Right ventricle myocardium inferior (tissue), 1 donor: ENCODE measurements around the gene CAP1. TPM values are rescaled to one million over a fixed set of nuclear protein-coding genes. Genes with fewer than 3 reads are reported as not detected.
"Not testable (repeated sequence)": the region's sequence is repeated elsewhere in the genome, so short reads cannot be mapped to it uniquely, and the experiment has no call there.

Source experiments
- ATAC-seq: fragments of 200-7000 bp; cut with Tn5 transposase; one replicate; pipeline ENCODE4 v1.9.1; 2020; ENCODE audit warnings: mild to moderate bottlenecking, moderate library complexity
- DNase-seq: peaks from one replicate; pipeline ENCODE4 v3.0.0; 2021; ENCODE audit errors: missing footprints
- intact Hi-C: fragments of 100-400 bp; cut with DNase I; formaldehyde crosslinking; loops from one replicate; pipeline ENCODE4 v1.11.0; 2022
- long read RNA-seq: library from polyadenylated mRNA; unstranded; transcript quantifications from one replicate; pipeline ENCODE4 v2.0.0, GENCODE V29; 2021
- total RNA-seq: library from RNA; stranded (reverse); fragmentation: NEBNext Ultra II Directional; extraction: Animal tissue kit (Norgen Biotek cat#: 25700); gene quantifications from one replicate; pipeline ENCODE4 v1.2.1, GENCODE V29; 2021
- donor health status: DM: no; HTN: yes; CAD: no; lungs with severe emphysema.

The CAP1 gene
- 88.8 TPM for total RNA-seq
- long read RNA-seq, transcript CAP1-206 (13 exons, 2,217 nt) = major isoform, 25 of 55 reads
- long read RNA-seq, transcript CAP1-203 (13 exons, 3,105 nt) = minor isoform, 11 of 55 reads
- long read RNA-seq, transcript CAP1-202 (13 exons, 1,496 nt) = minor isoform, 8 of 55 reads
- long read RNA-seq, partial matches to known transcripts = 2 of 55 reads
- long read RNA-seq, other reads (novel, unspliced or antisense) = 7 of 55 reads

DNA sequence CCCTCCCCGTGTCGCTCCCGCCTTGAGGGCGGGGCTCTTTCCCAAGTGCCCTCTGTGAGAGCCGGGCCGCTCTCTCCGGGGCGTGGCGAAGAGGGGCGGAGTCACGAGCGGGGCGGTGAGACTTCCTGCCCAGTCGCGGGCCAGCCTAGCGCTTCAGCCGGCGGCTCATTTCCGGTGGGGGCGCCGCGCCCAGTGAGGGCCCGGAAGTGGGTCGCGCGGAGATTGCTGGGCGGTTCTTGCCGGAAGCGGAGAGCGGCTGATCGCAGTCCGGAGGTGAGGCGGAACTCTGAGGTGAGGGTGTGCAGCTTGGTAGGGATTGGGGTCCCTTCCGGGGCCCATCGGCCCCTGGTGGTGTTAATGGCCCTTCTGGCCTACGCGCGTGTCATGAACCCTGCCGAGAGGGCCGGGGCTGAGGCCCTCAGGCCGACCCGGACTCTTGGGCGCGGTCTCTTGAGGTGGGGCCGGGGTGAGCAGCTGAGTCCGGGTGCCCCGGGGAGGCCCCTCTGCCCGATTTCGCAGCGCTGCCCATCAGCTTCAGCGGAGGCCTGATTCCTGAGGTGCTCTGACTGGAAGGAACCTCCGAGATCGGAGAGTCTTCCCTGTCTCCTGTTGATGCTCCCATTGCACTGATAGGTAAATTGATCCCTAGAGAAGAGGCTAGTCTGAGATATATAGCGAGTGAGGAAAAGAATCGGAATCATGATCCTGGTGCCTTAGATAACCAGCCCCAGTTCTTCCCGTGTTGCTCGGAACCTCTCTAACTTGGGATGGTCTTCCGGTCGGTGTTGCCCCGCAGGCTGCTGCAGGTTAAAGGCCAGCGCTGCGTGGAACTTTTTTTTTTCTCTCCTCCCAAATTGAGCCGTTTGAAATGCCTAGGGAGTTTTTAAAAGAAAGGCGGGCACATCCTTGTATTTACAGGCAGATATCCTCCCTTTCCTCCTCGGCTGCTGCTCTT, at the start of gene CAP1:
TSS of gene CAP1 (plus strand) at position 219 of the 955 bp plus-strand sequence. CDS start 18,618 bp downstream, outside the sequence.
- DNase-seq (peak; percentile 100), ATAC-seq (peak; percentile 96)
- intact Hi-C loops = loop anchor here (10.0 kb wide), 1 partner anchor 214 kb away; the partner anchor contains the start of gene ZMPSTE24

DNA sequence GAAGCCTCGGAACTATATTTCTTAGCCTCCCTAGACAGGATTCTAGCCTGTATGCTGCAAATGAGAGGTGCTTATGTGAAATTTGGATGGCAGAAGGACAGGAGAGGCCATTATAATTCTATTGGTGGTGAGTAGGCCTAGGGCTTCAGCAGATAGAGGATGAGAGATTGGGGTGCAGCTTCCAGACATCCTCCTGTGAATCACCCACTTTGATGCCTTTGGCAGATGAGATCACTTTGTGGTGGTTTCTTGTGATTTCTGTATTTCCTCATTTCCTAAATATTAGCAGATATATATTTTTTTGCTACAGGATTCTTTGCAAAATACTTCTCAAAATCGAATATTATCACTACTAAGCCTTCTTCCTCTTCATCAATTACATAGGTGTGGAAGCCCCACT, 48.3 kb upstream of the CAP1 start:
- ATAC-seq (no peak), DNase-seq (no peak)
- intact Hi-C loops = no loop called here

- no peak for ATAC-seq
- intact Hi-C loops = no loop called here
- DNase-seq = no peak
Observed at GRCh38 chr1:39992888-39993287, 47.6 kb upstream of the CAP1 start.

- no peak for DNase-seq
- intact Hi-C loops = no loop called here
- ATAC-seq = no peak
Observed at GRCh38 chr1:39995973-39996393, 44.5 kb upstream of the CAP1 start.

GRCh38 chr1:39996396-39997004, 44.0 kb upstream of the CAP1 start:
- ATAC-seq (no peak), DNase-seq (no peak)
- intact Hi-C loops = no loop called here

GRCh38 chr1:40001456-40001855, 39.1 kb upstream of the CAP1 start:
- ATAC-seq = no peak
- no peak for DNase-seq

DNA sequence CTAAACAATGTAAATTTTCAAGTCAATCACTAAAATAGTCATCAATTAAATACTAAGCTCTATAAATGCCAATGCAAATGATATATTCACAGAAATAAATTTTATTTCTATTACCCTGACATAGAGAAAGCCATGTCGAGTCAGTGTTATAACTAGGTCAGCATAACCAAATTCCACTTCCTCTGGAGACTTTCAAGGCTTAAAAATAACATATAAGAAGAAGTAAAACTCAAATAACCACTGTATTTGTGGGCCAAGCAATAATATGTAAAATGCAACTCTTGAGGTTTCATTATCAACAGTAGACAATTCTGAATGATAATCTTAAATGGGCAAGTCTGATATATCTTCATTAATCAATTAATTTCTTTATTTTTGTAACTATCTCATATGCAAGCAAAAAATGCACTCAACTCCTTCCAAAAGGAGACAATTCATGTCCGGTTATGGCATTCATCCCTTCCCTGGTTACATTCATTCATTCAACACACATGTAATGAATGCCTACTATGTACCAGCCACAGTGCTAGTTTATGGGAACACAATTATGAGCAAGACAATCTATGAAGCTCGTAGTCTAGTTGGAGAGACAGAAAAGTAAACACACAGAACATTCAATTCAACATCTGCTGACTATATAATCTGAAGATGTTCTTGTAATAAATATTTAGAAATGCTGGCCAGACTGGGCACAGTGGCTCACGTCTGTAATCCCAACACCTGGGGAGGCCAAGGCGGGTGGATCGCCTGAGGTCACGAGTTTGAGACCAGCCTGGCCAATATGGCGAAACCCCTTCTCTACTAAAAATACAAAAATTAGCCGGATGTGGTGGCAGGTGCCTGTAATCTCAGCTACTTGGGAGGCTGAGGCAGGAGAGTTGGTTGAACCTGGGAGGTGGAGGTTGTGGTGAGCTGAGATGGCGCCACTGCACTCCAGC, 37.1 kb upstream of the CAP1 start:
- intact Hi-C loops = no loop called here
- ATAC-seq = no peak
- DNase-seq = no peak

More at GRCh38 chr1:40001456-40001855, 39.1 kb upstream of the CAP1 start:
- intact Hi-C loops = no loop called here

DNA sequence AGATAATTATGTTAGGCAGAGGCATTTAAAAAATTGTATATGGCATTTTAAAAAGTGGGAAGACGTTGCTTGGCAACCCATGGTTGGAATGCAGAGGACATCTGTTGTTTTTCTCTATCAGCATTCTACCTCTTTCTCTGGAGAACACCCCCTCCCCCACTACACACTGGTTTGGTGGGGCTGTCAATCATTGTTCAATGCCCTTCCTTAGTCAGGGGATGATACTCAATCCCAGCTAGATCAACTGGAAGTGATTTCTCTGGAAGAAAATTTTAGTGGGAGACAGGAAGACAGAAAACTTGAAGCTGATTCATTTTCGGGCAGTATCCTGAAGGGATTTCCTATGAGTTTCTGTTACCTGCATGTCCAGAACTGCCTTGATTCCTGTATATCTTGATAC, 35.7 kb upstream of the CAP1 start:
- ATAC-seq (no peak), DNase-seq (no peak)
- intact Hi-C loops = no loop called here

- ATAC-seq, DNase-seq, intact Hi-C loops: not testable (repeated sequence)
Observed at GRCh38 chr1:40007481-40008034, 33.0 kb upstream of the CAP1 start.

- no peak for DNase-seq
- ATAC-seq = no peak
- intact Hi-C loops = no loop called here
Observed at GRCh38 chr1:40011198-40011597, 29.3 kb upstream of the CAP1 start.

DNA sequence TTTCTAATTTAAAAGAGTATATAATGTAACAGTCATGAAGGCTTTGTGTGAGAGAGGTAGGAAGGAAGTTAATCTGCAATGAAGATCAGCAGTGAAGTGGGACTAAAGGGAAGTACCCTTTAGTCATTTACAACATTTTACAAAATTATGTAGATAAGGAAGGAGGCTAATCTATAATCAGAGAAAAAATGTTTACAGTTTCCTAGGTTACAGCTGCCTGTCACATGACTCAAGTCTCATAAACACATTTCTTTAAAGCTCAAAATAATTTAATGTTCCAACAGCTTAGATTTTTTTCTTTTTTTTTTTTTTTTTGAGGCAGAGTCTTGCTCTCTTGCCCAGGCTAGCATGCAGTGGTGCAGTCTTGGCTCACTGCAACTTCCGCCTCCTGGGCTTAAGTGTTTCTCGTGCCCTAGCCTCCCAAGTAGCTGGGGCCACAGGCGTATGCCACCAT, 26.2 kb upstream of the CAP1 start:
- DNase-seq (no peak), ATAC-seq (no peak)
- intact Hi-C loops = no loop called here

DNA sequence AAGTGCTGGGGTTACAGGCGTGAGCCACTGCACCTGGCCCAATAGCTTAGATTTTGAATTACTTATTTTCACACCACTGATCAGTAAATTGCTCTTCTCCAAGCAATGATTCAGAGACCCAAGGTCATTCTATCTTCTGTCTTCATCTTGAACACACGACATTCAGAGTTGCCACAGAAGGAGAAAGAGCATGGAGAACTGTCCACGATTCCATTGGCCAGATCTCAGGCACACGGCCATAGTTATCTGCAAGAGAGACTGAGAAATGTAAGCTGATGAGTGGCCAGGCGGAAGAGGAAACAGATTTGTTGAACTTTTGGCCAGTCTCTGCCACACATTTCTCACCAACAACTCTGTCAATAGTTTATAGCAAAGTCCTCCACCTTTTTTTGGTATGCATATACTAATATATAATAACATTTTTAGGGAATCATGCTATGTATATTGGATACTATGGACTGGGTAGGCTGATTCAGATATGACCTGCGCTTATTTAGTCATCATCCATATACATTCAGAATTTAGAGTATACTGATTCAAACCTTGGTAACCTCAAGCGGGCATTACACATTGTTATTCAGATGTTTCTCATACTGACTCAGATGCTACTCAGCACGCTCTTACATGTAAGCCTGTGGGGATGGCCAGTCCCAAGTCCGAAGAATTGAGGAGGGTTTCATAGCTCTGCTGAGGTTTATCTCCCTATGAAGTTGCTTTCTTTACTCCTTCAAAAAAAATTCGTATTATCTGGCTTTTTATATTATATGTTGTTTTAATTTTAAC, 25.5 kb upstream of the CAP1 start:
- intact Hi-C loops = no loop called here
- ATAC-seq (no peak), DNase-seq (no peak)

GRCh38 chr1:40017951-40018575, 22.5 kb upstream of the CAP1 start:
- ATAC-seq (no peak), DNase-seq (no peak)
- intact Hi-C loops = no loop called here

GRCh38 chr1:40020447-40021085, 20.0 kb upstream of the CAP1 start:
- DNase-seq = no peak
- intact Hi-C loops = no loop called here

GRCh38 chr1:40023379-40023944, 17.1 kb upstream of the CAP1 start:
- DNase-seq (no peak), ATAC-seq (no peak)
- intact Hi-C loops = no loop called here

More at GRCh38 chr1:40020447-40021085, 20.0 kb upstream of the CAP1 start:
- ATAC-seq = no peak

- DNase-seq = no peak
- ATAC-seq = no peak
- intact Hi-C loops = no loop called here
Observed at GRCh38 chr1:40024671-40025070, 15.9 kb upstream of the CAP1 start.
